ENCODE results near the gene GATAD2A. TPM values are rescaled to one million over a fixed set of nuclear protein-coding genes. Genes with fewer than 3 reads are reported as not detected.

The GATAD2A gene
- total RNA-seq, 1 experiment from 2014 or later: 99.6 TPM

DNA sequence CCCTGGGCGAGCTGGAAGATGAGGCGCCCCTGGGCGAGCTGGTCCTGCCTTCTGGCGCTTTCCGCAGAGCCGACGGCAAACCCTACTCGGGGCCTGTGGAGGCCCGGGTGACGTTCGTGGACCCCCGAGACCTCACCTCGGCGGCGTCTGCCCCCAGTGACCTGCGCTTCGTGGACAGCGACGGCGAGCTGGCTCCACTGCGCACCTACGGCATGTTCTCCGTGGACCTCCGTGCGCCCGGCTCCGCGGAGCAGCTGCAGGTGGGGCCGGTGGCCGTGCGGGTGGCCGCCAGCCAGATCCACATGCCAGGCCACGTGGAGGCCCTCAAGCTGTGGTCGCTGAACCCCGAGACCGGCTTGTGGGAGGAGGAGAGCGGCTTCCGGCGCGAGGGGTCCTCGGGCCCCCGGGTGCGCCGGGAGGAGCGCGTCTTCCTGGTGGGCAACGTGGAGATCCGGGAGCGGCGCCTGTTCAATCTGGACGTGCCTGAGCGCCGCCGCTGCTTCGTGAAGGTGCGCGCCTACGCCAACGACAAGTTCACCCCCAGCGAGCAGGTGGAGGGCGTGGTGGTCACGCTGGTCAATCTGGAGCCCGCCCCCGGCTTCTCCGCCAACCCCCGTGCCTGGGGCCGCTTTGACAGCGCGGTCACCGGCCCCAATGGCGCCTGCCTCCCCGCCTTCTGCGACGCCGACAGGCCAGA, 138.9 kb downstream of the GATAD2A start:
- in situ Hi-C loops (cut with HindIII; ENCODE audit: low pct_unique_long_range_greater_than_20kb, low sequenced_read_pairs): no loop called here
- Histone ChIP-seq H3K27ac (ENCODE audit: low read length) (no peak overlapping the region), H3K9me3 (ENCODE audit: control insufficient read depth, insufficient read depth, low read depth, low read length) (no peaks in the 10 kb centered on the region), H3K36me3 (ENCODE audit: control insufficient read depth, insufficient read depth, low read length) (no peaks in the 10 kb centered on the region), H3K27me3 (ENCODE audit: control insufficient read depth, insufficient read depth, low read length) (no peaks in the 10 kb centered on the region), H3K4me1 (ENCODE audit: control insufficient read depth, insufficient read depth, low read length) (no peaks in the 10 kb centered on the region), H3K4me3 (ENCODE audit: low read depth in 2 of 2, low read length in 2 of 2) (no peak overlapping the region)
- ATAC-seq (no peak), DNase-seq (ENCODE audit: low read depth, low spot score) (no peak)
- POLR2A ChIA-PET: no interaction called here
- BruUV-seq (replicated peaks): no TSS peak
- intact Hi-C loops (cut with micrococcal nuclease; ENCODE audit: unreplicated experiment): no loop called here
- CTCF ChIA-PET: no interaction called here
- no peak for TF ChIP-seq SIN3A (IDR thresholded peaks at IDR 0.05; ENCODE audit: borderline replicate concordance, insufficient read depth, low read depth, low read length)
- TF ChIP-seq POLR2AphosphoS5 (IDR thresholded peaks at IDR 0.05; ENCODE audit: low read depth, low read length): no peak
- no peak for TF ChIP-seq CTCF (IDR thresholded peaks at IDR 0.05)
- TF ChIP-seq REST (IDR thresholded peaks at IDR 0.05; ENCODE audit: insufficient read depth in 1 of 2, low read depth in 2 of 2, low read length in 1 of 2): no peak
- no peak for TF ChIP-seq TCF7L2 (IDR thresholded peaks at IDR 0.05; ENCODE audit: low read depth, low read length)

DNA sequence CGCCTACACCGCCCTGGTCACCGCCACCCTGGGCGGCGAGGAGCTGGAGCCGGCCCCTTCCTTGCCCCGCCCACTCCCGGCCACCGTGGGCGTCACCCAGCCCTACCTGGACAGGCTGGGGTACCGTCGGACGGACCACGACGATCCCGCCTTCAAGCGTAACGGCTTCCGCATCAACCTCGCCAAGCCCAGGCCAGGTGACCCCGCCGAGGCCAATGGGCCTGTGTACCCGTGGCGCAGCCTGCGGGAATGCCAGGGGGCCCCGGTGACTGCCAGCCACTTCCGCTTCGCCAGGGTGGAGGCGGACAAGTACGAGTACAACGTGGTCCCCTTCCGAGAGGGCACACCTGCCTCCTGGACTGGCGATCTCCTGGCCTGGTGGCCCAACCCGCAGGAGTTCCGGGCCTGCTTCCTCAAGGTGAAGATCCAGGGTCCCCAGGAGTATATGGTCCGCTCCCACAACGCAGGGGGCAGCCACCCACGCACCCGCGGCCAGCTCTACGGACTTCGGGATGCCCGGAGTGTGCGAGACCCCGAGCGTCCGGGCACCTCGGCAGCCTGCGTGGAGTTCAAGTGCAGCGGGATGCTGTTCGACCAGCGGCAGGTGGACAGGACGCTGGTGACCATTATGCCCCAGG, 139.6 kb downstream of the GATAD2A start:
- CTCF ChIA-PET: no interaction called here
- intact Hi-C loops (cut with micrococcal nuclease; ENCODE audit: unreplicated experiment): no loop called here
- DNase-seq (ENCODE audit: low read depth, low spot score) (no peak), ATAC-seq (no peak)
- BruUV-seq (replicated peaks): no TSS peak
- in situ Hi-C loops (cut with HindIII; ENCODE audit: low pct_unique_long_range_greater_than_20kb, low sequenced_read_pairs): no loop called here
- Histone ChIP-seq H3K4me1 (ENCODE audit: control insufficient read depth, insufficient read depth, low read length) (no peaks in the 10 kb centered on the region), H3K27me3 (ENCODE audit: control insufficient read depth, insufficient read depth, low read length) (no peaks in the 10 kb centered on the region), H3K4me3 (ENCODE audit: low read depth in 2 of 2, low read length in 2 of 2) (no peak overlapping the region), H3K27ac (ENCODE audit: low read length) (no peak overlapping the region), H3K9me3 (ENCODE audit: control insufficient read depth, insufficient read depth, low read depth, low read length) (no peaks in the 10 kb centered on the region), H3K36me3 (ENCODE audit: control insufficient read depth, insufficient read depth, low read length) (no peaks in the 10 kb centered on the region)
- POLR2A ChIA-PET: no interaction called here
- TF ChIP-seq POLR2AphosphoS5 (IDR thresholded peaks at IDR 0.05; ENCODE audit: low read depth, low read length) (no peak), SIN3A (IDR thresholded peaks at IDR 0.05; ENCODE audit: borderline replicate concordance, insufficient read depth, low read depth, low read length) (no peak), TCF7L2 (IDR thresholded peaks at IDR 0.05; ENCODE audit: low read depth, low read length) (no peak), CTCF (IDR thresholded peaks at IDR 0.05) (no peak), REST (IDR thresholded peaks at IDR 0.05; ENCODE audit: insufficient read depth in 1 of 2, low read depth in 2 of 2, low read length in 1 of 2) (no peak)

Measured in Panc1 (cell line).